GM23248 (cell line): Measurements from ENCODE around the gene ARHGEF4. TPM values are rescaled to one million over a fixed set of nuclear protein-coding genes. Genes with fewer than 3 reads are reported as not detected.

Experiments used
- DNase-seq: peaks from one replicate; pipeline ENCODE4 v3.0.0-alpha.2; 2015
- H2AFZ ChIP-seq: fragments of 200-600 bp; sonication (generic); 2 replicates; pipeline ENCODE4 v1.6.1; 2016; ENCODE audit warnings: antibody characterized with exemption
- H3F3A ChIP-seq: fragments of 200-600 bp; sonication (generic); 2 replicates; pipeline ENCODE4 v1.6.1; 2016; ENCODE audit warnings: mild to moderate bottlenecking, antibody characterized with exemption, mixed run types; ENCODE audit not compliant: insufficient read depth
- H3K27ac ChIP-seq: fragments of 200-600 bp; sonication (generic); 2 replicates; pipeline ENCODE4 v1.5.1; 2016; ENCODE audit warnings: mild to moderate bottlenecking
- H3K27me3 ChIP-seq: fragments of 200-600 bp; sonication (generic); replicated peaks from 2 replicates; pipeline ENCODE4 v1.6.1; 2016; ENCODE audit warnings: mild to moderate bottlenecking; ENCODE audit not compliant: insufficient read depth
- H3K36me3 ChIP-seq: fragments of 200-600 bp; sonication (generic); 2 replicates; pipeline ENCODE4 v1.6.1; 2016; ENCODE audit warnings: low read depth, mild to moderate bottlenecking
- H3K4me1 ChIP-seq: fragments of 200-600 bp; sonication (generic); 2 replicates; pipeline ENCODE4 v1.6.1; 2016; ENCODE audit warnings: mild to moderate bottlenecking; ENCODE audit not compliant: insufficient read depth
- H3K4me2 ChIP-seq: fragments of 200-600 bp; sonication (generic); one replicate; pipeline ENCODE4 v1.6.1; 2016; ENCODE audit warnings: mild to moderate bottlenecking; ENCODE audit not compliant: unreplicated experiment
- H3K4me3 ChIP-seq: fragments of 200-600 bp; sonication (generic); 2 replicates; pipeline ENCODE4 v1.5.1; 2016; ENCODE audit warnings: mild to moderate bottlenecking
- H3K79me2 ChIP-seq: fragments of 200-600 bp; sonication (generic); 2 replicates; pipeline ENCODE4 v1.6.1; 2016; ENCODE audit warnings: mild to moderate bottlenecking; ENCODE audit not compliant: insufficient read depth
- H3K9ac ChIP-seq: fragments of 200-600 bp; sonication (generic); 2 replicates; pipeline ENCODE4 v1.6.1; 2016; ENCODE audit warnings: mild to moderate bottlenecking
- H3K9me2 ChIP-seq: fragments of 200-600 bp; sonication (generic); 2 replicates; pipeline ENCODE4 v1.6.1; 2016; ENCODE audit warnings: mixed run types, mild to moderate bottlenecking, moderate library complexity; ENCODE audit not compliant: insufficient read depth
- H3K9me3 ChIP-seq: fragments of 200-600 bp; sonication (generic); one replicate; pipeline ENCODE4 v1.6.1; 2017; ENCODE audit warnings: low read depth
- H4K20me1 ChIP-seq: fragments of 200-600 bp; sonication (generic); 2 replicates; pipeline ENCODE4 v1.6.0; 2016; ENCODE audit not compliant: insufficient read depth
- EZH2 ChIP-seq: fragments of 200-600 bp; sonication (generic); IDR thresholded peaks from 2 replicates; pipeline ENCODE4 v1.6.1; 2018; ENCODE audit warnings: antibody characterized with exemption, mild to moderate bottlenecking; ENCODE audit not compliant: insufficient read depth, poor library complexity, severe bottlenecking
- EZH2phosphoT487 ChIP-seq: fragments of 200-600 bp; sonication (generic); IDR thresholded peaks from 2 replicates; pipeline ENCODE4 v1.6.1; 2018; ENCODE audit warnings: antibody characterized with exemption, moderate library complexity, mild to moderate bottlenecking, low read depth; ENCODE audit not compliant: insufficient read depth
- WGBS, 2 experiments: methylation state at CpG; one replicate each; pipeline ENCODE4 v1.1.6; 2015 to 2017; ENCODE audit warnings: low lambda C conversion rate in 2 of 2, low coverage in 1 of 2; ENCODE audit errors: missing lambda C conversion rate in 2 of 2; 5-methylcytosine and 5-hydroxymethylcytosine counted together
- in situ Hi-C: fragments of 300-500 bp; cut with MboI; formaldehyde crosslinking; loops from 2 replicates; pipeline ENCODE4 v1.15.0; 2020
- polyA plus RNA-seq: library from polyadenylated mRNA; unstranded; fragments of >200 nt; fragmentation: Nextera tagmentation; extraction: Ambion mirVana; gene quantifications from 2 replicates; pipeline ENCODE4 v1.2.1, GENCODE V29; 2016
- total RNA-seq: library from RNA; depleted of rRNA; stranded (reverse); fragments of >200 nt; shearing (Covaris generic); gene quantifications from 2 replicates; pipeline ENCODE4 v1.2.3, GENCODE V29; 2014

The ARHGEF4 gene
- total and polyA plus RNA-seq, 2 experiments from 2014 or later = 7.4 to 26.0 TPM

GRCh38 chr2:131055169-131056065 lies 218.7 kb downstream of the ARHGEF4 start:
- Histone ChIP-seq H3K4me3 (peak overlapping the region; percentile 40; the same call in 1 of the 2 replicates), H3K79me2 (peaks cover 98% of the 10 kb centered on the region), H3K9ac (peak overlapping the region; percentile 52), H3K4me1 (peaks cover 24% of the 10 kb centered on the region), H3K27ac (peak overlapping the region; percentile 68), H3K27me3 (no peaks in the 10 kb centered on the region), H2AFZ (no peak overlapping the region), H3K9me2 (no peaks in the 10 kb centered on the region), H4K20me1 (0 out of 2 replicates have a peak, but pooled peaks cover 2% of the 10 kb centered on the region), H3K4me2 (peak overlapping the region; percentile 49), H3K36me3 (peaks cover 40% of the 10 kb centered on the region; the same call in 1 of the 2 replicates), H3F3A (peaks cover 20% of the 10 kb centered on the region; the same call in 1 of the 2 replicates), H3K9me3 (no peaks in the 10 kb centered on the region)
- TF ChIP-seq EZH2phosphoT487 (no peak), EZH2 (no peak)
- peak; percentile 71 for DNase-seq
- WGBS, 2 experiments = 88 to 93% methylated on average over 26 of the region's 26 CpGs
- in situ Hi-C loops = no loop called here

- Histone ChIP-seq H3K36me3 (peaks cover 35% of the 10 kb centered on the region; the same call in 1 of the 2 replicates), H3K9me2 (no peaks in the 10 kb centered on the region), H3K27me3 (no peaks in the 10 kb centered on the region), H4K20me1 (0 out of 2 replicates have a peak, but pooled peaks cover 5% of the 10 kb centered on the region), H3F3A (peaks cover 20% of the 10 kb centered on the region; the same call in 1 of the 2 replicates), H3K9ac (peak overlapping the region; percentile 52), H3K4me2 (peak overlapping the region; percentile 49), H3K9me3 (no peaks in the 10 kb centered on the region), H2AFZ (no peak overlapping the region), H3K4me3 (peak overlapping the region; percentile 40), H3K27ac (peak overlapping the region; percentile 68), H3K4me1 (peaks cover 24% of the 10 kb centered on the region), H3K79me2 (peaks cover 98% of the 10 kb centered on the region)
- no peak for TF ChIP-seq EZH2phosphoT487
- TF ChIP-seq EZH2 = no peak
- peak; percentile 44 for DNase-seq
- in situ Hi-C loops = no loop called here
- WGBS, 2 experiments = 40 to 45% methylated on average over 5 of the region's 5 CpGs
Measured at GRCh38 chr2:131056204-131056931, 219.7 kb downstream of the ARHGEF4 start.

- Histone ChIP-seq H3K4me1 (peaks cover 24% of the 10 kb centered on the region), H3K9me3 (no peaks in the 10 kb centered on the region), H2AFZ (no peak overlapping the region), H3K36me3 (peaks cover 29% of the 10 kb centered on the region; the same call in 1 of the 2 replicates), H3K27ac (peak overlapping the region; percentile 68; the same call in 1 of the 2 replicates), H3K9me2 (no peaks in the 10 kb centered on the region), H3K27me3 (no peaks in the 10 kb centered on the region), H3K9ac (no peak overlapping the region), H3K79me2 (peaks cover 98% of the 10 kb centered on the region), H4K20me1 (0 out of 2 replicates have a peak, but pooled peaks cover 5% of the 10 kb centered on the region), H3K4me3 (no peak overlapping the region), H3K4me2 (peak overlapping the region; percentile 49), H3F3A (peaks cover 20% of the 10 kb centered on the region; the same call in 1 of the 2 replicates)
- no peak for TF ChIP-seq EZH2phosphoT487
- no peak for TF ChIP-seq EZH2
- in situ Hi-C loops = no loop called here
- DNase-seq = no peak
- WGBS, 2 experiments = 69 to 76% methylated on average over 4 of the region's 4 CpGs
Measured at GRCh38 chr2:131056932-131057287, 220.2 kb downstream of the ARHGEF4 start.

GRCh38 chr2:131058214-131058843 lies 221.6 kb downstream of the ARHGEF4 start:
- no peak overlapping the region for H3K9ac ChIP-seq
- H3K27me3 ChIP-seq = no peaks in the 10 kb centered on the region
- H3K36me3 ChIP-seq = peaks cover 22% of the 10 kb centered on the region; the same call in 1 of the 2 replicates
- peaks cover 20% of the 10 kb centered on the region; the same call in 1 of the 2 replicates for H3F3A ChIP-seq
- TF ChIP-seq EZH2phosphoT487 (no peak), EZH2 (no peak)
- H3K9me3 ChIP-seq = no peaks in the 10 kb centered on the region
- H3K4me3 ChIP-seq = no peak overlapping the region
- H3K4me1 ChIP-seq = peaks cover 24% of the 10 kb centered on the region
- H3K27ac ChIP-seq = no peak overlapping the region
- H3K9me2 ChIP-seq = no peaks in the 10 kb centered on the region
- in situ Hi-C loops = no loop called here
- 73 to 76% methylated on average over 8 of the region's 8 CpGs for WGBS, 2 experiments
- no peak overlapping the region for H2AFZ ChIP-seq
- no peak overlapping the region for H3K4me2 ChIP-seq
- H4K20me1 ChIP-seq = 0 out of 2 replicates have a peak, but pooled peaks cover 5% of the 10 kb centered on the region
- peaks cover 98% of the 10 kb centered on the region for H3K79me2 ChIP-seq
- DNase-seq = no peak
